UCSD-AML1 (cell line): ENCODE results near the gene SYT2.
"Not testable (repeated sequence)": the region's sequence is repeated elsewhere in the genome, so short reads cannot be mapped to it uniquely, and the experiment has no call there.

Source experiments
- DNase-seq: peaks from one replicate; lab custom pipeline; 2025; ENCODE audit not compliant: unreplicated experiment; lab: John Stamatoyannopoulos, UW

The SYT2 gene

GRCh38 chr1:202625416-202626360 lies 84.6 kb downstream of the SYT2 start:
- DNase-seq, result peak; percentile 70

GRCh38 chr1:202624781-202625108 lies 85.5 kb downstream of the SYT2 start:
- no peak for DNase-seq

- DNase-seq, result no peak
Observed at GRCh38 chr1:202624088-202624780, 86.0 kb downstream of the SYT2 start.

- not testable (repeated sequence) for DNase-seq
Observed at GRCh38 chr1:202623476-202623875, 86.8 kb downstream of the SYT2 start.

GRCh38 chr1:202623075-202623474 lies 87.2 kb downstream of the SYT2 start:
- DNase-seq, result no peak

- no peak for DNase-seq
Observed at GRCh38 chr1:202622388-202622787, 87.9 kb downstream of the SYT2 start.

- no peak for DNase-seq
Observed at GRCh38 chr1:202621446-202621845, 88.8 kb downstream of the SYT2 start.

- not testable (repeated sequence) for DNase-seq
Observed at GRCh38 chr1:202620036-202620435, 90.2 kb downstream of the SYT2 start.

- no peak for DNase-seq
Observed at GRCh38 chr1:202619505-202619904, 90.7 kb downstream of the SYT2 start.

GRCh38 chr1:202619012-202619411 lies 91.2 kb downstream of the SYT2 start:
- not testable (repeated sequence) for DNase-seq

GRCh38 chr1:202616355-202616915 lies 93.8 kb downstream of the SYT2 start:
- no peak for DNase-seq

- peak; percentile 87 for DNase-seq
Observed at GRCh38 chr1:202615501-202616354, 94.5 kb downstream of the SYT2 start.

- not testable (repeated sequence) for DNase-seq
Observed at GRCh38 chr1:202615208-202615500, 95.1 kb downstream of the SYT2 start.

GRCh38 chr1:202614363-202615207 lies 95.7 kb downstream of the SYT2 start:
- DNase-seq, result not testable (repeated sequence)

GRCh38 chr1:202613571-202613970 lies 96.7 kb downstream of the SYT2 start:
- no peak for DNase-seq

- DNase-seq, result not testable (repeated sequence)
Observed at GRCh38 chr1:202612036-202612435, 98.2 kb downstream of the SYT2 start.

- DNase-seq, result no peak
Observed at GRCh38 chr1:202605515-202605914, 104.7 kb downstream of the SYT2 start.

GRCh38 chr1:202603435-202603834 lies 106.8 kb downstream of the SYT2 start:
- DNase-seq, result no peak

GRCh38 chr1:202600432-202601041 lies 109.7 kb downstream of the SYT2 start:
- DNase-seq, result no peak
